ENCODE data around the gene HEBP2. TPM values are rescaled to one million over a fixed set of nuclear protein-coding genes. Genes with fewer than 3 reads are reported as not detected.

Gene HEBP2
- total RNA-seq, 4 donors from 2014 or later: 119 to 797 (median 222) TPM

DNA sequence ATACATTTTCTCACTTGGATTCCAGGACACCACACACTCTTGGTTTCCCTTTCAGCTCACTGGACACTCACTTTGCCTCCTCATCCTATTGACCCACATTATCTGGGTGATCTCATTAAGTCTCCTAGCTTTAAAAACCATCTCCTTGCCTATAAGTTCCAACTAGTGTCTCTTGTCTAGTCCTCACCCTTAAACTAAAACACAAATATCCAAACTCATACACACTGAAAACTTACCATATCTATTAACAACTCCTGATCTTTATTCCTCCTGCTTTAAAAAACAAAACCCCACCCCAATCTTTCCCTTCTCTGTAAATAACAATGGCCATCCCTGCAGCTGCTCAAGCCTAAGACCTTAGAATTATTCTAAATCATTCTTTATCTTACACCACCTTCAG, 29.8 kb upstream of the HEBP2 start:
- TF ChIP-seq, protein P1, sequence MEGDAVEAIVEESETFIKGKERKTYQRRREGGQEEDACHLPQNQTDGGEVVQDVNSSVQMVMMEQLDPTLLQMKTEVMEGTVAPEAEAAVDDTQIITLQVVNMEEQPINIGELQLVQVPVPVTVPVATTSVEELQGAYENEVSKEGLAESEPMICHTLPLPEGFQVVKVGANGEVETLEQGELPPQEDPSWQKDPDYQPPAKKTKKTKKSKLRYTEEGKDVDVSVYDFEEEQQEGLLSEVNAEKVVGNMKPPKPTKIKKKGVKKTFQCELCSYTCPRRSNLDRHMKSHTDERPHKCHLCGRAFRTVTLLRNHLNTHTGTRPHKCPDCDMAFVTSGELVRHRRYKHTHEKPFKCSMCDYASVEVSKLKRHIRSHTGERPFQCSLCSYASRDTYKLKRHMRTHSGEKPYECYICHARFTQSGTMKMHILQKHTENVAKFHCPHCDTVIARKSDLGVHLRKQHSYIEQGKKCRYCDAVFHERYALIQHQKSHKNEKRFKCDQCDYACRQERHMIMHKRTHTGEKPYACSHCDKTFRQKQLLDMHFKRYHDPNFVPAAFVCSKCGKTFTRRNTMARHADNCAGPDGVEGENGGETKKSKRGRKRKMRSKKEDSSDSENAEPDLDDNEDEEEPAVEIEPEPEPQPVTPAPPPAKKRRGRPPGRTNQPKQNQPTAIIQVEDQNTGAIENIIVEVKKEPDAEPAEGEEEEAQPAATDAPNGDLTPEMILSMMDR (IDR thresholded peaks at IDR 0.05; ENCODE audit: low read depth): no peak

DNA sequence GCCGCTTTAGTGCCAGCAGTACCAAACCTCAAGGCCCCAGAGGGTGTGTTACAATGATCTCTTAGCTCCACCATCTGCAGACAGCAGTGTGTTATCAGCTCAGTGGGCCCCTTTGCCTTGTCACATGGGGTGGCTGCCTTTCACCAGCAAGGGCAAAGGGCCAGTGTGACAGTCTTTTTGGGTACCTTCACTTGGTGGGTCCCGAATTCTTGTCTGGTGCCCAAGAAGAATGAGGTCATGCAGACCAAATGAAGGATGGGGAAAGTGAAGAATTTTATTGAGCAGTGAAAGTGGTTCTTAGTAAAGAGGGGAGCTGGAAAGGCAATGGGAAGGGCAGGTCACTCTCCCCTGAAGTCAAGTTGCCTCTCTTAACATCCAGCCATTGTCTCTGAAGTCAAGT, 29.2 kb upstream of the HEBP2 start:
- TF ChIP-seq, protein P1 (IDR thresholded peaks at IDR 0.05; ENCODE audit: low read depth): no peak

DNA sequence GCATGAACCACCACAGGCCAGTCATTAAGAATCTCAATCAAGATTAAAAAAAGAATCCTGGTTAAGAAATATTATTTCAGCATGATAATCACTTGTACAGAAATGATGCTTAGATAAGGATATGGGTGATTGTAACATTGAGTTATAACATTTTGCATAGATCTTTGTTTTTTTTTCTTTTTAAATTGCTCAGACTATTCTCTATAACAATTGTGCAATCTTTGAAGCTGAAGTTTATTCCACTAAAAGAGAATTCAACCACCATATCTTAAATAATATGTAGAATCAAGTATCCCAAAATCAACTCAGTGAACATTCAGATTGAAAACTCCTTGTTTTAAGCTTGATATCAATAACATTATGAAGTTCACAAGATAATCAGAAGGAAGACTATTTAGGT, 27.0 kb upstream of the HEBP2 start:
- TF ChIP-seq, protein P1 (IDR thresholded peaks at IDR 0.05; ENCODE audit: low read depth): no peak

DNA sequence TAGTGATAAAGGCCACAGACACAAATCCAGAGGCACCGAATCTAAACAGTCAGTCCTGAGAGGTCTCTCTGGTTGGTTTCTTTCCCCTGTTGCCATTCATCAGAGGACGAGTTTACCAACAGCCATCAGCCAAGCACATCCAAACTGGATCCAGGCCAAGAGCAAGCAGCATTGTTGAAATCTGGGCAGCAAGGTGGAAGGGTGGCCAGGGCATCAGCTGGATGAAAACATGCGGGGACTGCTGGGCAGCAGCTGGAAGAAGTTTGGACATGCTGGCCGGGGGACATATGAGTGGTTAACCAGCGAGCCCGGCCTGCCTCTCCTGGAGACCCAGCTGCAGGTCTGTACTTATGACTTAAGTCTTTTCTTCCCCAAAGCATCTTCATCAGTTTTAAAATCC, 26.2 kb upstream of the HEBP2 start, which contains the start of gene SMIM28:
SMIM28 (plus strand) TSS at position 62 of the 400 bp plus-strand sequence; CDS start at position 230, 168 bp downstream.
- TF ChIP-seq, protein P1 (IDR thresholded peaks at IDR 0.05; ENCODE audit: low read depth): no peak

DNA sequence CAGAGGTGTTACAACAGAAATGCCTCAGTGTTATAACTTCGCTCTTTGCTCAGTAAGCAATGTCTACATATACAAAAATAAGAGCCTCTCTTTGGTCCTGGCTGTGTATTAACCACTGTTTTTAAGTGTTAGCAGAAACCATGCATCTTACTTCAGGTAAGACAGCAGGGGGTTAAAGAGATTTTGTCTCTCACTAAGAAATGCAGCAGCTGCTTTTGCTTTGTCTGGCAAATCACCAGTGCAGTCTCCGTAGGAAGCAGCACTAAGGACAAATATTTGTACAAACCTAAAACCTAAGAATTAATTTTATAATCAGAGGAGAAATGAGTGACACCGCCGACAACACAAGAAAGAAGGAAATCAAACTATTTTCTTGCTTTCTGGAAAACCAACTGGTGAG, 25.6 kb upstream of the HEBP2 start:
- TF ChIP-seq, protein P1 (IDR thresholded peaks at IDR 0.05; ENCODE audit: low read depth): no peak

DNA sequence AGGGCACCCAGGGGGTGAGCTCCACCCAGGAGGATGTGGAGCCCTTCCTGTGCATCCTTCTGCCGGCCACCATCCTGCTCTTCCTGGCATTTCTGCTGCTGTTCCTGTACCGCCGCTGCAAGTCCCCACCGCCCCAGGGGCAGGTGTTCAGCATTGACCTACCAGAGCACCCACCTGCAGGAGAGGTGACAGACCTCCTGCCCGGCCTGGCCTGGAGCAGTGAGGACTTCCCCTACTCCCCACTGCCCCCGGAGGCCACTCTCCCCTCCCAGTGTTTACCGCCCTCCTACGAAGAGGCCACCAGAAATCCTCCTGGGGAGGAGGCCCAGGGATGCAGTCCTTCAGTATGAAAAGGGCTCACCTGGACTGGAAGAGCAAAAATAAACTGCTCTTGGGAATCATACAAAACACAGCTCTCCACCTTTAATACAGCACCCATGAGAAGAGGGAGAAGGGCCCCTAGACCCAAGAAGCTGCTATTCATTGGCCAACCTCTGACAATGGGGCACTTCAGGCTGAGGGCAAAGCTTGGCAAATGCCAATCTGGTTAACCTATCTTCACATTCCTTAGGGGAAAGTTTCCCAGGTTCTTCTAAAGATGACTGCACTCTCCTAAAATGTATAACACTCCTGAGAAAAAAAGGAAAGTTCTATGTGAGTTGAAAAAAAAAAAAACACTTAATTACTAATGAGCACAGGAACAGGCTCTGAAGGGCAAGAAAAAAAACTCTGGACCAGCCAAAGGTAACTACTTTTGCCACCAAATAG, 21.3 kb upstream of the HEBP2 start:
- TF ChIP-seq, protein P1 (IDR thresholded peaks at IDR 0.05; ENCODE audit: low read depth): no peak

DNA sequence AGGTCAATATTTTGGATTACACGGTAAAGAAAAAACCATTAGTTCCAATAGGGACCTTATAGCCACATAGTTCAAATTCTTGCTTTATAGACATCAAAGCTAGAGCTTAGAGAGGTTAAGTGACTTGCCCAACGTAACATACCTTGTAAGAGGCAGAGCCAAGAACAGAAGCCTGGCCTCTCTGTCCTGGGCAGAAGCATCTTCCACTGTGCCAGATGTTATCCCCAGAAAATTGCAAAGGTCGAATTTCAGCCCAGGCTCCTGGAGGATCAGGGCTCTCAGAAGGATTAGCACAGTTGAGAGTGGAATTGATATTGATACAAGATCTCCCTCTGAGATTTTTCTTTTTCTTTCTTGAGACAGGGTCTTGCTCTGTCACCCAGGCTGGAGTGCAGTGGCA, 20.2 kb upstream of the HEBP2 start:
- TF ChIP-seq, protein P1 (IDR thresholded peaks at IDR 0.05; ENCODE audit: low read depth): no peak

All from subcutaneous adipose tissue (tissue), 4 donors.